Measurements from ENCODE around the gene CCL19.

CCL19 gene

GRCh38 chr9:34659592-34660253 lies 31.4 kb downstream of the CCL19 start:
- DNase-seq, result no peak

- DNase-seq, result no peak
Observed at GRCh38 chr9:34658461-34658860, 32.6 kb downstream of the CCL19 start.

DNA sequence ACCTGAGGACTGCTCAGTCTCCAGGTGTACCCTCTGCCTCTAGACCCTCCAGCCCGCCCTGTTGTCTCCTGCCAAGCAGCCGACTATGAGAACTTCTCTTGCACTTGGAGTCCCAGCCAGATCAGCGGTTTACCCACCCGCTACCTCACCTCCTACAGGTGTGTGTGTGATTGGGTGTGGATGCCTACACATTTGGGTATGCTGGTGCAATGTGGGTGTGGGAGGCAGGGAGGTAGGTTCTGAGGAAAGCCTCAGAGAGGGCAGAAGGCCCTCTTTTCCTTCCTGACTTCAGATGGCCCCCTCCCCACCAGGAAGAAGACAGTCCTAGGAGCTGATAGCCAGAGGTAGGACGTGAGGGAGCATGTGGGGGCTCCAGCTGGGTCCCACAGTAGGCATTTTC lies 34.1 kb downstream of the CCL19 start:
- no peak for DNase-seq

DNA sequence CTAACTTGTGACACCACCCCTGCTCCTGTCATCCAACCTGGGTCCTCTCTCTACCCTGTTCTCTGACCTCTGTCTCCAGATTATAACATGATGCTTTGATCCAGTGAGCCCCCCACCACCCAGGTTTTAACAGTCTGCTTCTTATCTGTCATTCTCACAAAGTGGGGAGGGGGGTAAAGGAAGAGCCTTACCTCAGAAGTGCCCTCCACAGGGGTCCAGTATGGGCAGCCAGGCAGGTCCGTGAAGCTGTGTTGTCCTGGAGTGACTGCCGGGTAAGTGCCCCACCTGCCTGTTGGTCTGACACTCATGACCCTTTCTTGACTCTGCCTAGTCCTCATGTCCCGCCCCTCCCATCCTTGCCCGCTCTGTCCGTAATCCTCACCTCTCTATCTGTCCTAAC lies 35.7 kb downstream of the CCL19 start:
- DNase-seq, result no peak

DNA sequence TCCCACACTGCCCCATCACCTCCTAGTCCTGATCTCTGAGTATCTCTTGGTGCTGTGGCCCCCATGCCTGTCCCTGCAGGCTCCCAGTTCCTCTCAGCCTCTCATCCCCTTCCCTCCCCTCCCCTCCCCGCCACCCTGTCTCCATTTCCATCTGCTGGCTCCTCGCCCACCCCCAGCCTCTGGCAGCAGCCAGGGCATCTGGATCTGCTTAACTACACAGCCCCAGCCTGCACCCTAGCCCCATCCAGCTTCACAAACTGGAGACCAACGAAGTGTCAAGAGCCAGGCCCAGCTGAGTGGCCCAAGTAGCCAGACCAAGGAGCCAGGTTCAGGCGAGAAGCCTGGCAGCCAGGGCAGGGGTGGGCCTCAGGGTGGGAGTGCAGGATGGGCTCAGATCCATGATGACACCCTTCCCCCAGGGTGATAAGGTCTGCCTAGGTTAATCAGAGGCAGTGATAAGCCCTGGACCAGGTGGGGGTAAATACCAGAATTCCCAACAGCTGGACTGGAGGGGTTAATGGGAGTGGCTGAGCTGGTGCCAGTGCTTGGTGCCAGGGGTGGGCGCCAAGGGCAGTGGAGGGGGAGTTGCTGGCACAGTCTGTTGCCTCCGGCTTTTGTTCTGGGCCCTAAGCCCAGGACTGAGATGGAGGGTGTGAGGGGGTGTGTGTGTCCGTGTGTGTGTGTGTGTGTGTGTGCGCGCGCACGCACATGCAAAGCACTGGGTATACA lies 36.6 kb downstream of the CCL19 start:
- peak; percentile 61 to 70 for DNase-seq

DNA sequence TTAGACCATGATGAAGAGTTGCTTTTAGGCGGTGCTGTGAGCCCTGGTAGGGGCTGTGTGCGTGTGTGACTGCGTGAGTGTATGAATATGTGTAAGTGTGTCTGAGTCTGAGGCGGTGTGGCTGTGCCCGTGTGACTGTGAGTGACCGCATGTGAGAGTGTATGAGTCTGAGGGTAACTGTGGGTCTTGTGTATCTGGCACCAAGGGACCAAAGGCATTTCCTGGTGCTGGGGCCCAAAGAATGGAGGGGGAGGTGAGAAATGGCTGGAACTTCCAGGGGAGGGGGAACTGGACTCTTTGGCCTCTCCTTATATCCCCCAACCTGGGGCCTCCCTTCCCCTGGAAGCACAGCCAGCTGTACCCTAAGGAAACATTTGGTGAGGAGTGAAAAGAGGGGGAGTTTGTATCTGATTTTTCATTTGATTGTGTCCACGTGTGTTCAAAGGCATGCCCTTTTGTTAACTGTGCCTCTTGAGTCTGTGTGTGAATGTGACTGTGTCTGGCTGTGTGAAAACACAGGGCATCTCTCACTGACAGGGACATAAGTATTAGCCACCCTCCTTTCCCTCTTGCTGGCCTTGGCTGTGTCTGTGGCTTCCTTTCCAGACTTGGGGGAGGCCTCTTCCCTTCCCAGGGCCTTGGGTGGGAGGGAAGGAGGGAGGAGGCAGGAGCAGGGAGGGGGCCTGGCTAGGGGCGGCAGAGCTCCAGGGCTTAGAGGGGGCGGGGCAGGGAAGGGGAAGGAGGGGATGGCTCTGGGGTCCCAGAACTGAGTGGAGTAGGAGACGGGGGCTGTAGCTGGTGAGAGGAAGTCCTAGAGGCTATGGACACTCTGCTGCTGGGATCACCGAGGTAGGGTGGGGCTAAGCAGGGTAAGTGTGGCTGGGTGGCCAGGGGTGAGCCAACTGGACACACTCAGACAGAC lies 37.7 kb downstream of the CCL19 start:
- peak in 1 of 2 donors; percentile 5 for DNase-seq

DNA sequence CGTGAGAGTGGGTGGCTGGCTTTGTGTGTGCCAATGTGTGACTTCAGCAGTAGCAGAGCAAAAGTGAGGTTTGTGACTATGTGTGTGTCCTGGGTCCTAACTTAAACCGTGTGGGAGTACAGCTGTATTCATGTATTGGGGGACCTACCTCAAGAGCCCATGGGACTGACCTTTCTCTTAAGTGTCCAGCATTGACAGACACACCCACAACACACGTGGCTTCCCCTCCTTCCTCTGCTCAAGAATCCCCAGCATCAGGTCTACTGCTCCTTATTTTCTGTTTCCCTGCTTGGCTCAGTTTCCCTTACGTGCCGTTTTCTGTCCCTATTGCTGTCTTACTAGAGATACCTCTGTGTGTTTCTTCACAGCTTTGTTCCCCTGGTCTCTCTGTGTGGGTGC lies 38.5 kb downstream of the CCL19 start:
- DNase-seq, result no peak

DNA sequence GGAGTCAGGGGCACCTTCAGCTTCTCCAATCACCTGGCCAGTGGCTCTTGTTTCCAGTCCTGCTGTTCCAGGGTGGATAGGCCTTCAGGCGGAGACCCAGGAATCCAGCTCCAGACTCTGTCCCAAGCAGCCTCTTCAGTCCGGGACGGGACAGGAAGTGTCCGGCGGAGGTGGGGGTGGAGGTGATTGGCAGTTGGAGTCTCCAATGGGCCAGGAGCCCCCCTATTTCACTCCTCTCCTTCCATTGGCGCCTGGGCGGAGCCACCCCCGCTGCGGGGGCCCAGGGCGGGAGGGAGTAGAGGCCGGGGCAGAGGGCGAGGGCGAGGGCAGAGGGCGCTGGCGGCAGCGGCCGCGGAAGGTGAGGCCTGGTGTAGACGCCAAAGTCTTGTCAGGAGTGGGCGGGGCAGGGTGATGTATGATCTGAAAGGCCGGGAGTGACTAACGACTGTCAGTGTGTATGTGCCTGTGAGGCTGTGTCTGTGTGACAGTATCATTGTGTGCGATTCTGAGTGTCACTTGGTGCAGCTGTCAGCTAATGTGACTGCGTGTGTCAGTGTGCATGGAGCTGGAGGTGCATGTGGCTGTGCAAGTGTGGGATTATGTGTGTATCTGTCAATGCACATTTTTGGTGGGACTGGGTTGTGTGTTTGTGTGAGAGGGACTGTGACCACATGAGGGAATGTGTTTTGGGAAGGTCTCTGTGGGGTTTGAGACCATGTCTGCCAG lies 39.0 kb downstream of the CCL19 start, which contains the start of gene IL11RA:
IL11RA (plus strand) TSS at position 310 of the 726 bp plus-strand sequence. CDS start 3,033 bp downstream, outside the sequence.
- peak; percentile 71 to 82 for DNase-seq

DNA sequence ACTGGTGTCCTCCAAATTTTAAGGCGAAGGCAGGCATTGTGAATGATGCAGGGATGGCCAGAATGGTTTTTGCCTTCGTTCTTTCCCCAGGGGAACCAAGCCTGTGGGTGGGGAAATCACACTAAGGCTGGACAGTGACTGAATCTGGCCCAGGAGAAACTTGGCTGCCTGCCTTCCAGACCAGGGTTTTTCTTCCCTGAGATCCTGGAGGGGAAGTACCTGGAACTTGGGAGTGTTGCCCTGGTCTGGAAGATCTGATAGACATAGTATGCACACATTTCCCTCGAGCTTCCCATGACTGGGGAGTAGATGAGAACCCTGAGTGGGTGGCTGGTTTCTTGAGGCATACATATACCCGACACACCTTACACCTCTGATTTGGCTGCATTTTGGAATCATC lies 39.8 kb downstream of the CCL19 start:
- DNase-seq, result no peak

DNA sequence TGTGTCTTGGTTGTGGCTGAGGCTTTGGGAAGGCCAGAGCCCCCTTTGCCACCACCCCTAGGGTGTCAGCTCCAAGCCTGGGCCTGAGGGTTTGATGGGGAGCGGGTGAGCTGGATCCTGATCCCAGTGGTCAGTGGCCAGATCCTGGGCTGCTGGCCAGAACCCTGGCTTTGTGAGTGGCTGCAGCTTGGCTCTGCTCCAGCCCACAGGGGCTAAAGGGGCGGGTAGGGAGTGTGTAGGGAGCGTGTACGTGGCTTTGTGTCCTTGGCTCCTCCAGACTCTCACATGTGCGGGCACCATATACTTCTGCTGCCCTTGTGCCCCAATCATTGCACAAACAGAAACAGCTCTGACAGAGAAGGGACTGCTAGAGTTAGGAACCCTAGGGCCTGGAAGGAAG lies 40.3 kb downstream of the CCL19 start:
- DNase-seq, result peak in 1 of 2 donors; percentile 10

GRCh38 chr9:34648673-34649072 lies 42.4 kb downstream of the CCL19 start:
- DNase-seq, result no peak

- no peak for DNase-seq
Observed at GRCh38 chr9:34647651-34648050, 43.4 kb downstream of the CCL19 start.

GRCh38 chr9:34647084-34647403 lies 44.0 kb downstream of the CCL19 start:
- DNase-seq, result no peak

DNA sequence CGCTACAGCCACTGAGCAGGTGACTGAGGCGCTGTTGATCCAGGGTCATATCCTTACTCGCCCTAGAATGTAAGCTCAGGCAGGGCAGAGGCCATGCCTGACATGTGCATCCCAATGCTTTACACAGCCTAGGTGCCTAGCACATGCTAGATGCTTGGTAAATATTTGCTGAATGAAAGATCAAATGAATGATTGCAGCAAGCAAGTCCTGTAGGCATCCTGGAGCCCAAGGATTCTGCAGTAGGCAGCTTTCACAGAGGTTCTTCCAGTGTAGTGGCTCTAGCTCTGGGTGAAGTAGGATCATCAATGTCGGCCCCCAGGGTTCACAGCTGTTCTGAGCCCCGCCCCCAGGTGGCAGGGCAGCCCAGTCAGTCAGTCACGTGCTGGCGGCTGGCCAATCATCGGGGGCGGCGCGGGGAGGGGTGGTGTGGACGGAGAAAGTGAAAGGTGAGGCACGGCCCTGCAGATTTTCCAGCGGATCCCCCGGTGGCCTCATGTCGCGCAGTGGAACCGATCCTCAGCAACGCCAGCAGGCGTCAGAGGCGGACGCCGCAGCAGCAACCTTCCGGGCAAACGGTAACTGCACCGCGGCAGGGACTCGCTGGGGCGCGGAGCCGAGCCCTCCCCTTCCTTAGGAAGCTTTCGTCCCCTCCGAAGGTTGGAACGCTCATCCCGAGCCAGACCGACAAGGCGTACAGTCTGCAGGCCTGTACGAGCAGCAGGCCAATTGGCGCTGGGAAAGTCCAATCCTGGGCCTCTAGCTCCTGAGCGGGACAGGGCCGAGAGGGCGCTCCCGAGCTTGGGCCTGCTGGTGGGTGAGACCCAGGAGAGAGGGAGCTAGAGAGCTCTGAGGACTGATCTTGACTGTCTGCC lies 44.6 kb downstream of the CCL19 start, which contains the start of gene GALT:
GALT (plus strand) TSS at position 465 of the 873 bp plus-strand sequence; CDS start at position 495, 30 bp downstream.
- DNase-seq, result peak; percentile 75 to 85

DNA sequence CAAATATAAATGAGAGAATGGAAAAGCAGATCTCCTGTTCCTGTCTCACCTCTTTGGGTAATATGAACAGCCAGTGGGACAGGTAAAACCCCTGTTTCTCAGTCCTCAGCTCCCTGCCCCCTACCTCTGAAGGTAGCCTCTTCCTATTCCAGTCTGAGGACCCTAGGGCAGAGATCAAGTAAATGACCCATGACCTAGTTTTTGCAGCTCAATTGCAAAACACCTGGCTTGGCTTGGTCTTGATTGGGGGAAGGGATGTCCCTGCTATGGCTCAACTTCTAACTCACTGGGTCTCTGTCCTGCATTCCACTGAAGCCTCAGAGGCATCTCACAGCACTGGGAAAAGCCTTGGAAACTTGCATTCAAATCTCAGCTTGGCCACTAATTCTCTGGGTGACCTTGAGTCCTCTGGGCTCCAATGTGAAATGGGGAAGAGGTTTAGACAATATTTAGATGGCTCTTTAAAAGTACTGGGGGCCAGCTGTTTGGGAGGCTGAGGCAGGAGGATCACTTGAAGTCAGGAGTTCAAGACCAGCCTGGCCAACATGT lies 46.2 kb downstream of the CCL19 start:
- no peak for DNase-seq

DNA sequence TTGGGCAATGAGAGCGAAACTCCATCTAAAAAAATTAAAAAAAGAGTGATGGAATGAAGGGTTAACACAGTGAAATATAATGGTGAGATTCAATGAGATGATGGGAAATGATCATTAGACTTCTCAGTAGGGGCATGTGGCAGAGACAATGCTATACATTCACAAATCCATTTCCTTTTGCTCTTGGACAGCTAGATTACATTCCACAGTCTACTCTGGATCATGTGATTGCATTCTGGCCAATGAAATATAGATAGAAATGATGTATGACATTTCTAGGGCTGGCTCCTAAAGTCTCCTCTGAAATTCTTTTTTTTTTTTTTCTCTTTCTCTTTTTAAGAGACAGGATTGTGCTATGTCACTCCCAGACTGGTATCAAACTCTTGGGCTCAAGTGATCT lies 48.4 kb downstream of the CCL19 start:
- no peak for DNase-seq
